H1 (cell line): Measurements from ENCODE around the gene MACC1. TPM values are rescaled to one million over a fixed set of nuclear protein-coding genes. Genes with fewer than 3 reads are reported as not detected.

Experiments used
- HDAC6 ChIP-seq: IDR thresholded peaks from one replicate; pipeline ENCODE4 v1.7.1; 2012; ENCODE audit warnings: low read depth, mild to moderate bottlenecking, inconsistent platforms, low read length, moderate library complexity
- RAD21 ChIP-seq, 2 experiments: IDR thresholded peaks in 1 of 2; conservative IDR thresholded peaks in 1 of 2; 2 replicates each; pipeline ENCODE4 v1.6.1; 2011; ENCODE audit warnings: low read depth in 2 of 2, low read length in 2 of 2, improper control_type of control experiment in 1 of 2, inconsistent platforms in 1 of 2, mild to moderate bottlenecking in 1 of 2, moderate library complexity in 1 of 2
- TBP ChIP-seq: IDR thresholded peaks from 2 replicates; pipeline ENCODE4 v1.6.1; 2011; ENCODE audit warnings: low read depth, low read length, improper control_type of control experiment
- TEAD4 ChIP-seq: IDR thresholded peaks from 2 replicates; pipeline ENCODE4 v1.6.1; 2012; ENCODE audit warnings: low read depth, low read length, inconsistent platforms, mixed read lengths
- ZNF274 ChIP-seq: IDR thresholded peaks from 2 replicates; pipeline ENCODE4 v1.7.0; 2012; ENCODE audit warnings: low read length, borderline replicate concordance; ENCODE audit errors: extremely low read depth
- polyA plus RNA-seq, 7 experiments: library from polyadenylated mRNA; depleted of rRNA in 3 of 7; stranded (reverse) in 5 of 7; unstranded in 2 of 7; fragments of >200 nt in 5 of 7; fragments of 200-250 nt in 2 of 7; gene quantifications; 1 replicate in 5 of 7; 2 replicates in 1 of 7; 4 replicates in 1 of 7; pipeline versions ENCODE4 v1.2.1 to v1.2.3, GENCODE V29; 2011 to 2013; ENCODE audit warnings: missing spikeins in 2 of 7, mixed read lengths in 2 of 7
- total RNA-seq: library from RNA; stranded (reverse); fragmentation: NEBNext Ultra II Directional; extraction: Animal tissue kit (Norgen Biotek cat#: 25700); gene quantifications from 2 replicates; pipeline ENCODE4 v1.2.1, GENCODE V29; 2021

The MACC1 gene
- total and polyA plus RNA-seq, 2 of the 8 experiments (the other 6 are each of a cell fraction or from before 2014, with no cell fraction given): 2.0 to 17.2 TPM

DNA sequence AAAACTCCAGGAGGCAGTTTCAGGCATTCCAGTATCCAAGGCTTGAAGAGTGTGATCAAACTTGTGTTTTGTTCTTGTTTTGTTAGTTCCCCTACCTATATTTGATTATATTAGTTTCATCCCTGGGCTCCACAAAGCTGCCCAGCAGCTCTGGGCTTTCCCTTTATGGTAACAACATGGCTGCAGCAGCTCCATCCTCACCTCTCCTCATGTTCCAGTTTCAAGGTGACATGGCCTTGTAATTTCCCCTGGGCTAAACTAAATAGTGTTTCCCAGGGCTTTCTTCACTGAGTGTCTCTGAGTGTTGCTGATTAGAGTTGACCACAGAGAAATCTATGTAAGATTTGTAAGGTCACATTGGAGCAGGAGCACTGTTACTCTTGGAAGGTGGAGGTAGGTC is 83.4 kb downstream of the MACC1 start (continued):
- TF ChIP-seq HDAC6: no peak
- TF ChIP-seq RAD21 (IDR thresholded peaks at IDR 0.05 in 1 of 2, conservative IDR thresholded peaks at IDR 0.05 in 1 of 2; ENCODE audit: low read depth in 2 of 2, low read length in 2 of 2): no peak
- TF ChIP-seq ZNF274: no peak
- no peak for TF ChIP-seq TBP
- no peak for TF ChIP-seq TEAD4
- TF ChIP-seq, all 59 proteins: peak for 0
